Measurements from ENCODE around the gene MYOCD. TPM values are rescaled to one million over a fixed set of nuclear protein-coding genes. Genes with fewer than 3 reads are reported as not detected.

Gene MYOCD
- total RNA-seq, 4 donors from 2014 or later = 0.65 to 8.5 (median 0.98) TPM

GRCh38 chr17:12644623-12645022 is 21.1 kb upstream of the MYOCD start:
- no peak for TF ChIP-seq CTCF (IDR thresholded peaks at IDR 0.05; ENCODE audit: low read depth)

DNA sequence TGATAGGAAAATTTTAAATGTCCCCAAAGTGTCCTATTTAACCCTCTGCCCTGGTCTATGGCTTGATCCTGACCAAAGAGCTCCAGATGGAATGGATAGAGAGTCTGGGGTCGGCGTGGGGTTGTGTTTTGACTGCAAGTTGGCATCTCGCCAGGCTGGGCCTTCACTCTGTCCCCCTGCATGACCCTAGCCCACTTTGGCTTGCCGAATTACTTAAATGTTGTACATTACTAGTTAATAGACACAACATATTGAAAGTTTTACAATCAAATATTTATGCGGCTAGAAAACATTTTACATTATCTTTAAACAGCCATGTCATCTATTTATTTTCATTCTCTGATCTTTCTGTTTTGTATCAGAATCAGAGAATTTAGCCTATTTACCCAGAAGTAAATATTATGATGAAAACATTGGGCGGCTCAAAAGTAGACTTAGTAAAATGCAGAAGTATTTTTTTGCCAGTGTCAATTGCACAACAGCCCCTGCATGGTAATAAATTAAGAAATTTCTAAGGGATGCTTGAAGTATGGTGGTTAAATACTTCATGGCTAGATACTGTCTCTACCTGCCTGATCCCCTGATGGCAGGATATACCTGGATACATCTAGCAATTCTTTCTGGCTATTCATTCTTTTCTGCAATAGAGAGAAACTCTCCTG is 18.8 kb upstream of the MYOCD start:
- no peak for TF ChIP-seq CTCF (IDR thresholded peaks at IDR 0.05; ENCODE audit: low read depth)

GRCh38 chr17:12648498-12648897 is 17.2 kb upstream of the MYOCD start:
- TF ChIP-seq CTCF (IDR thresholded peaks at IDR 0.05; ENCODE audit: low read depth) = no peak

DNA sequence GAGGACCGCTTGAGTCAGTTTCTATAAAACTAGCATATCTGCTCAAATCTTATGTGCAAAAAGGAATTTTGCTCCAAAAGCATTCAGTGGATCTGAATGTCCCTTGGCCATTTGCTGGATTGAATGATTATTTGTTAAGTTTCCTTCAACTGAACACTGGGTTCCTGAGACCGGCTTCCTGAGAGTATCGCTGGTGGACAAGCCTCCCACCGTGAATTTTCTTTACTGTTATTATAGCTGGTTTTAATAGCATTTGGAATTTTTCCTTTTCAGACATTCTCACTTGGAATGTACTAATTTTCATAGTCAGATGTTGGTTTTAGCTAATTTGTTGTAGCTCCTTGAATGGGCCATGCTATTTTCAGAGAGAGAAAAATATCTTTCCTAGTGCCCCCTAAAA is 9.8 kb upstream of the MYOCD start:
- no peak for TF ChIP-seq CTCF (IDR thresholded peaks at IDR 0.05; ENCODE audit: low read depth)

DNA sequence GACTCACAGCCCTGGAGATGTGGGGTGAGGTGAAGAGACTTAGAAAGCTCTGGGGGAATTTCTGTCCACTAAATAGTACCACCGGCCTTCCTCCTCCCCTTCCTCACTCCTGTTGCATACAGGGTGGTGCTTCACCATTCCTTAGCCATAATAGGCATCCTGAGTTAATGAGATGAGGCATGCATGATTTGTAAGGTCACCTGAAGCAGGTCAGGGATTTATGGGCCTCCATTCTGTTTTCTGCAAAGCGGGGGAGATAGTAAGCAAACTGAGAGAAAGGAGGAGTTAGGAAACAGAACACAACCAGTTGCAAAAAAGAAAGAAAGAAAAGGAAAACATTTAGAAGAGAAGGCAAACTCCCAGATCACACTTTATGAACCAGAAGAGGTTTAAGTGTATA is 9.3 kb upstream of the MYOCD start:
- TF ChIP-seq CTCF (IDR thresholded peaks at IDR 0.05; ENCODE audit: low read depth) = no peak

GRCh38 chr17:12659500-12659899 is 6.2 kb upstream of the MYOCD start:
- TF ChIP-seq CTCF (IDR thresholded peaks at IDR 0.05; ENCODE audit: low read depth) = no peak

GRCh38 chr17:12664252-12664651 is 1.4 kb upstream of the MYOCD start:
- TF ChIP-seq CTCF (IDR thresholded peaks at IDR 0.05; ENCODE audit: low read depth) = no peak
